Body of pancreas (tissue), 4 donors: ENCODE measurements around the gene ANKRD33B.
"Not testable (repeated sequence)": the region's sequence is repeated elsewhere in the genome, so short reads cannot be mapped to it uniquely, and the experiment has no call there.

Experiments used
- CTCF ChIP-seq, 7 experiments: fragments of 450-650 bp in 4 of 7; fragments of 200-600 bp in 3 of 7; sonication (generic) in 3 of 7; IDR thresholded peaks; one replicate each; pipeline ENCODE4 v1.5.1; 2016 to 2019; ENCODE audit warnings: antibody characterized with exemption in 7 of 7
- POLR2A ChIP-seq, 3 donors: fragments of 450-650 bp; IDR thresholded peaks; one replicate each; pipeline ENCODE4 v1.6.1; 2016; ENCODE audit warnings: antibody characterized with exemption in 3 of 3, mild to moderate bottlenecking in 2 of 3

- TF ChIP-seq POLR2A, CTCF (IDR thresholded peaks at IDR 0.05): not testable (repeated sequence)
These were observed 66.9 kb downstream of the ANKRD33B start for GRCh38 chr5:10630744-10631143.
